Activated T-cell treated with anti-CD3 and anti-CD28 coated beads for 4 hours (primary cell): ENCODE measurements around the gene GABRB1.
"Not testable (repeated sequence)": the region's sequence is repeated elsewhere in the genome, so short reads cannot be mapped to it uniquely, and the experiment has no call there.

ENCODE experiments used
- DNase-seq: peaks from one replicate; pipeline ENCODE4 v3.0.0-alpha.2; 2020

GABRB1 gene

GRCh38 chr4:47215759-47216158, 184.4 kb downstream of the GABRB1 start:
- DNase-seq: no peak

- no peak for DNase-seq
These were observed 185.9 kb downstream of the GABRB1 start for GRCh38 chr4:47217291-47217690.

- no peak for DNase-seq
These were observed 186.5 kb downstream of the GABRB1 start for GRCh38 chr4:47217884-47218283.

GRCh38 chr4:47218631-47219030, 187.3 kb downstream of the GABRB1 start:
- no peak for DNase-seq

GRCh38 chr4:47219586-47219985, 188.2 kb downstream of the GABRB1 start:
- no peak for DNase-seq

GRCh38 chr4:47221721-47222120, 190.4 kb downstream of the GABRB1 start:
- DNase-seq: no peak

- DNase-seq: no peak
These were observed 190.9 kb downstream of the GABRB1 start for GRCh38 chr4:47222276-47222675.

GRCh38 chr4:47224361-47224760, 193.0 kb downstream of the GABRB1 start:
- DNase-seq: no peak

GRCh38 chr4:47235721-47236120, 204.4 kb downstream of the GABRB1 start:
- no peak for DNase-seq

- no peak for DNase-seq
These were observed 207.3 kb downstream of the GABRB1 start for GRCh38 chr4:47238667-47239066.

- DNase-seq: no peak
These were observed 208.3 kb downstream of the GABRB1 start for GRCh38 chr4:47239649-47240048.

GRCh38 chr4:47251348-47252135, 220.2 kb downstream of the GABRB1 start:
- no peak for DNase-seq

- DNase-seq: no peak
These were observed 232.4 kb downstream of the GABRB1 start for GRCh38 chr4:47263721-47264120.

GRCh38 chr4:47270201-47270888, 239.0 kb downstream of the GABRB1 start:
- DNase-seq: no peak

- DNase-seq: no peak
These were observed 239.9 kb downstream of the GABRB1 start for GRCh38 chr4:47271291-47271690.

GRCh38 chr4:47274901-47275300, 243.5 kb downstream of the GABRB1 start:
- DNase-seq: no peak

GRCh38 chr4:47275595-47275994, 244.2 kb downstream of the GABRB1 start:
- no peak for DNase-seq

GRCh38 chr4:47278631-47279030, 247.3 kb downstream of the GABRB1 start:
- no peak for DNase-seq

GRCh38 chr4:47287735-47288134, 256.4 kb downstream of the GABRB1 start:
- no peak for DNase-seq

GRCh38 chr4:47289805-47290204, 258.4 kb downstream of the GABRB1 start:
- no peak for DNase-seq

- not testable (repeated sequence) for DNase-seq
These were observed 259.5 kb downstream of the GABRB1 start for GRCh38 chr4:47290873-47291272.

GRCh38 chr4:47309165-47309564, 277.8 kb downstream of the GABRB1 start:
- no peak for DNase-seq

GRCh38 chr4:47312170-47312569, 280.8 kb downstream of the GABRB1 start:
- no peak for DNase-seq

GRCh38 chr4:47313384-47313783, 282.0 kb downstream of the GABRB1 start:
- no peak for DNase-seq

GRCh38 chr4:47315346-47315745, 284.0 kb downstream of the GABRB1 start:
- no peak for DNase-seq
